GM18517 (cell line): Measurements from ENCODE around the gene RNASE4.

Experiments used
- ATAC-seq: cut with Tn5 transposase; IDR thresholded peaks from one replicate; pipeline ENCODE4 v1.9.1; 2021; ENCODE audit warnings: mild to moderate bottlenecking, moderate library complexity; ENCODE audit not compliant: unreplicated experiment

RNASE4 gene

GRCh38 chr14:20671597-20672283, 12.6 kb upstream of the RNASE4 start:
- ATAC-seq = no peak

- ATAC-seq = no peak
Measured at GRCh38 chr14:20675669-20676068, 8.7 kb upstream of the RNASE4 start.

- ATAC-seq = no peak
Measured at GRCh38 chr14:20676072-20676471, 8.3 kb upstream of the RNASE4 start.

- ATAC-seq = no peak
Measured at GRCh38 chr14:20679907-20680306, 4.5 kb upstream of the RNASE4 start.

GRCh38 chr14:20680363-20680762, 4.0 kb upstream of the RNASE4 start:
- no peak for ATAC-seq

- ATAC-seq = peak; percentile 22
Measured at GRCh38 chr14:20680843-20681347, 3.5 kb upstream of the RNASE4 start.

- peak; percentile 11 for ATAC-seq
Measured at GRCh38 chr14:20681348-20682126, 2.8 kb upstream of the RNASE4 start.

- peak; percentile 0 for ATAC-seq
Measured at GRCh38 chr14:20682127-20682434, 2.3 kb upstream of the RNASE4 start.

- peak; percentile 26 for ATAC-seq
Measured at GRCh38 chr14:20682435-20683124, 1.8 kb upstream of the RNASE4 start.

GRCh38 chr14:20683125-20683890, 1.1 kb upstream of the RNASE4 start:
- peak; percentile 32 for ATAC-seq

- no peak for ATAC-seq
Measured at GRCh38 chr14:20684662-20685456, 499 bp downstream of the RNASE4 start.

- no peak for ATAC-seq
Measured at GRCh38 chr14:20686386-20687143, 2.2 kb downstream of the RNASE4 start.

- no peak for ATAC-seq
Measured at GRCh38 chr14:20687362-20688166, 3.2 kb downstream of the RNASE4 start.

- ATAC-seq = no peak
Measured at GRCh38 chr14:20688167-20688839, 3.9 kb downstream of the RNASE4 start, which contains the start of gene ANG. ANG (plus strand) TSS chr14:20688764; CDS start chr14:20693565, 4,801 bp downstream.

GRCh38 chr14:20690848-20691640, 6.7 kb downstream of the RNASE4 start:
- ATAC-seq = peak; percentile 65

- ATAC-seq = no peak
Measured at GRCh38 chr14:20692116-20692751, 7.9 kb downstream of the RNASE4 start.

- ATAC-seq = no peak
Measured at GRCh38 chr14:20696764-20697163, 12.4 kb downstream of the RNASE4 start.
